Endodermal cell (in vitro differentiated cells): ENCODE data around the gene CCSER1. TPM values are rescaled to one million over a fixed set of nuclear protein-coding genes. Genes with fewer than 3 reads are reported as not detected.
A peak's percentile ranks its signal among the peaks of the same experiment; 100 is the strongest.

Source experiments
- DNase-seq: peaks from one replicate; pipeline ENCODE4 v3.0.0-alpha.2; 2017
- H3K27ac ChIP-seq: 2 replicates; pipeline ENCODE4 v1.5.1; 2013; ENCODE audit warnings: mild to moderate bottlenecking, low read depth, low read length, moderate library complexity
- H3K27me3 ChIP-seq: 2 replicates; pipeline ENCODE4 v1.6.1; 2013; ENCODE audit warnings: mild to moderate bottlenecking, low read length, moderate library complexity; ENCODE audit not compliant: insufficient read depth, control insufficient read depth, poor library complexity, severe bottlenecking
- H3K36me3 ChIP-seq: 2 replicates; pipeline ENCODE4 v1.7.0; 2013; ENCODE audit warnings: mild to moderate bottlenecking, low read length, moderate library complexity; ENCODE audit not compliant: control insufficient read depth, insufficient read depth
- H3K4me1 ChIP-seq: one replicate; pipeline ENCODE4 v1.7.0; 2013; ENCODE audit warnings: low read length; ENCODE audit not compliant: control insufficient read depth, insufficient read depth
- H3K4me3 ChIP-seq: 2 replicates; pipeline ENCODE4 v1.5.1; 2013; ENCODE audit warnings: mild to moderate bottlenecking, low read length, moderate library complexity
- H3K9ac ChIP-seq: 2 replicates; pipeline ENCODE4 v1.6.1; 2013; ENCODE audit warnings: mild to moderate bottlenecking, low read length, moderate library complexity; ENCODE audit not compliant: poor library complexity, severe bottlenecking; ENCODE audit errors: extremely low read depth
- H3K9me3 ChIP-seq: 2 replicates; pipeline ENCODE4 v1.6.1; 2013; ENCODE audit warnings: mild to moderate bottlenecking, low read length, moderate library complexity; ENCODE audit not compliant: control insufficient read depth
- H3K27ac Mint-ChIP-seq: 2 replicates; pipeline ENCODE4 v1.8.0; 2020; ENCODE audit warnings: mixed read lengths
- H3K27me3 Mint-ChIP-seq: 2 replicates; pipeline ENCODE4 v1.8.0; 2021; ENCODE audit warnings: mild to moderate bottlenecking, mixed read lengths; ENCODE audit not compliant: insufficient read depth
- H3K36me3 Mint-ChIP-seq: 2 replicates; pipeline ENCODE4 v1.8.0; 2020; ENCODE audit warnings: low read depth, mixed read lengths
- H3K4me1 Mint-ChIP-seq: 2 replicates; pipeline ENCODE4 v1.8.0; 2020; ENCODE audit warnings: mixed read lengths
- H3K4me3 Mint-ChIP-seq: 2 replicates; pipeline ENCODE4 v1.8.0; 2020; ENCODE audit warnings: mild to moderate bottlenecking, moderate library complexity, mixed read lengths
- H3K9me3 Mint-ChIP-seq: 2 replicates; pipeline ENCODE4 v1.8.0; 2020; ENCODE audit warnings: mild to moderate bottlenecking, mixed read lengths
- WGBS, 2 experiments: methylation state at CpG; one replicate each; pipeline versions ENCODE4 v1.1.5 to v1.1.7; 2013; ENCODE audit warnings: missing lambda C conversion rate in 2 of 2, mixed read lengths in 1 of 2; ENCODE audit not compliant: insufficient coverage in 1 of 2, insufficient read length in 1 of 2; 5-methylcytosine and 5-hydroxymethylcytosine counted together
- total RNA-seq, 2 donors: library from RNA; stranded (reverse); fragmentation: NEBNext Ultra II Directional in 1 of 2; extraction: Animal tissue kit (Norgen Biotek cat#: 25700) in 1 of 2; gene quantifications; 2 replicates in 1 of 2; 3 replicates in 1 of 2; pipeline ENCODE4 v1.2.1, GENCODE V29; 2021
- TF ChIP-seq, protein P1 (sequence below): fragments of 200-600 bp; sonication (generic); conservative IDR thresholded peaks from 2 replicates; pipeline ENCODE4 v1.5.0; 2021; ENCODE audit warnings: antibody characterized with exemption, mild to moderate bottlenecking

The CCSER1 gene
- total RNA-seq, 2 donors from 2014 or later = 1.1 to 2.2 TPM

- no peak overlapping the region for H3K4me3 Mint-ChIP-seq
- no peak for DNase-seq
- Histone ChIP-seq H3K27ac (no peak overlapping the region), H3K9me3 (no peaks in the 10 kb centered on the region), H3K27me3 (no peaks in the 10 kb centered on the region), H3K36me3 (no peaks in the 10 kb centered on the region), H3K9ac (no peak overlapping the region), H3K4me3 (no peak overlapping the region), H3K4me1 (peaks cover 9% of the 10 kb centered on the region)
- no peak overlapping the region for H3K27ac Mint-ChIP-seq
- TF ChIP-seq, protein P1, sequence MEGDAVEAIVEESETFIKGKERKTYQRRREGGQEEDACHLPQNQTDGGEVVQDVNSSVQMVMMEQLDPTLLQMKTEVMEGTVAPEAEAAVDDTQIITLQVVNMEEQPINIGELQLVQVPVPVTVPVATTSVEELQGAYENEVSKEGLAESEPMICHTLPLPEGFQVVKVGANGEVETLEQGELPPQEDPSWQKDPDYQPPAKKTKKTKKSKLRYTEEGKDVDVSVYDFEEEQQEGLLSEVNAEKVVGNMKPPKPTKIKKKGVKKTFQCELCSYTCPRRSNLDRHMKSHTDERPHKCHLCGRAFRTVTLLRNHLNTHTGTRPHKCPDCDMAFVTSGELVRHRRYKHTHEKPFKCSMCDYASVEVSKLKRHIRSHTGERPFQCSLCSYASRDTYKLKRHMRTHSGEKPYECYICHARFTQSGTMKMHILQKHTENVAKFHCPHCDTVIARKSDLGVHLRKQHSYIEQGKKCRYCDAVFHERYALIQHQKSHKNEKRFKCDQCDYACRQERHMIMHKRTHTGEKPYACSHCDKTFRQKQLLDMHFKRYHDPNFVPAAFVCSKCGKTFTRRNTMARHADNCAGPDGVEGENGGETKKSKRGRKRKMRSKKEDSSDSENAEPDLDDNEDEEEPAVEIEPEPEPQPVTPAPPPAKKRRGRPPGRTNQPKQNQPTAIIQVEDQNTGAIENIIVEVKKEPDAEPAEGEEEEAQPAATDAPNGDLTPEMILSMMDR = no peak
- H3K9me3 Mint-ChIP-seq = no peaks in the 10 kb centered on the region
- peaks cover 12% of the 10 kb centered on the region for H3K4me1 Mint-ChIP-seq
- H3K27me3 Mint-ChIP-seq = no peaks in the 10 kb centered on the region
- no peaks in the 10 kb centered on the region for H3K36me3 Mint-ChIP-seq
Measured at GRCh38 chr4:90292438-90292837, 165.2 kb downstream of the CCSER1 start.

DNA sequence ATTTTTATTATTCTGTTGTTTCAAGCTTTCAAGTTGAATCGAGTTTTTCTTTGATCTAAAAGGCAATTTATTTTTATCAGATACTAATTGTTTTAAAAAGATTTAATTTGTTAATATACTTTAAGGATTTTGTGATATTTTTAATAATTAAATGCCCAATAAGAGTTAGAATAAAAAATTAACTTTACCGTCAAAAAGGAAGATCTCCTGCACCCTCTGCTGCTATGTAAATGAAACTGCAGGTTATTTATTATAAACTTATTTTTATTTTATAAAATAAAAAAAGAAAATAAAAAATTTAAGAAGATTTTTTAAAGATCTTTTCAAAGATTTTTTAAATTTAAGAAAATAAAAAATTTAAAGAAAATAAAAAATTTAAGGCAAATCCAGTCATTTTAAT lies 166.1 kb downstream of the CCSER1 start:
- no peaks in the 10 kb centered on the region for H3K36me3 Mint-ChIP-seq
- Histone ChIP-seq H3K4me1 (peaks cover 9% of the 10 kb centered on the region), H3K36me3 (no peaks in the 10 kb centered on the region), H3K9ac (no peak overlapping the region), H3K27ac (no peak overlapping the region), H3K9me3 (no peaks in the 10 kb centered on the region), H3K27me3 (no peaks in the 10 kb centered on the region), H3K4me3 (no peak overlapping the region)
- no peaks in the 10 kb centered on the region for H3K9me3 Mint-ChIP-seq
- H3K27me3 Mint-ChIP-seq = no peaks in the 10 kb centered on the region
- no CpG with 5 or more reads among the region's 2 CpGs for WGBS, 2 experiments
- H3K4me1 Mint-ChIP-seq = peaks cover 5% of the 10 kb centered on the region
- DNase-seq = no peak
- TF ChIP-seq, protein P1 = peak; percentile 86
- H3K4me3 Mint-ChIP-seq = no peak overlapping the region
- H3K27ac Mint-ChIP-seq = no peak overlapping the region

- Mint-ChIP-seq H3K36me3 (no peaks in the 10 kb centered on the region), H3K4me3 (no peak overlapping the region), H3K9me3 (peaks cover 2% of the 10 kb centered on the region), H3K27ac (no peak overlapping the region), H3K4me1 (no peaks in the 10 kb centered on the region), H3K27me3 (no peaks in the 10 kb centered on the region)
- no peak for DNase-seq
- Histone ChIP-seq H3K27me3 (no peaks in the 10 kb centered on the region), H3K9ac (no peak overlapping the region), H3K27ac (no peak overlapping the region), H3K36me3 (no peaks in the 10 kb centered on the region), H3K9me3 (no peaks in the 10 kb centered on the region), H3K4me3 (no peak overlapping the region), H3K4me1 (no peaks in the 10 kb centered on the region)
- 88% methylated on average over 1 of the region's 1 CpG; no CpG with 5 or more reads in 1 of the 2 experiments for WGBS, 2 experiments
- TF ChIP-seq, protein P1 = no peak
Measured at GRCh38 chr4:90299373-90299772, 172.2 kb downstream of the CCSER1 start.
